HEK293 (cell line): ENCODE measurements around the gene RBBP8.

Experiments
- OVOL3 ChIP-seq: fragments of 450-650 bp; formaldehyde crosslinking; IDR thresholded peaks from 2 replicates; pipeline ENCODE4 v1.5.1; 2016; ENCODE audit warnings: missing biosample characterization, missing genetic modification characterization
- ZBTB7A ChIP-seq: fragments of 450-650 bp; formaldehyde crosslinking; IDR thresholded peaks from 2 replicates; pipeline ENCODE4 v1.5.1; 2016; ENCODE audit warnings: low read depth, missing biosample characterization, missing genetic modification characterization
- ZNF114 ChIP-seq: fragments of 450-650 bp; formaldehyde crosslinking; IDR thresholded peaks from 2 replicates; pipeline ENCODE4 v1.5.0; 2017; ENCODE audit warnings: missing biosample characterization, missing genetic modification characterization
- ZNF549 ChIP-seq: fragments of 450-650 bp; IDR thresholded peaks from 2 replicates; pipeline ENCODE4 v1.5.1; 2018; ENCODE audit warnings: missing biosample characterization, missing genetic modification characterization, mild to moderate bottlenecking, inconsistent platforms, moderate library complexity
- ZNF624 ChIP-seq: fragments of 450-650 bp; formaldehyde crosslinking; IDR thresholded peaks from 2 replicates; pipeline ENCODE4 v1.5.1; 2017; ENCODE audit warnings: missing biosample characterization, missing genetic modification characterization
- ZSCAN30 ChIP-seq: fragments of 450-650 bp; IDR thresholded peaks from 2 replicates; pipeline ENCODE4 v1.5.1; 2018; ENCODE audit warnings: missing biosample characterization, mild to moderate bottlenecking, missing genetic modification characterization, moderate library complexity
- TF ChIP-seq, protein P1 (sequence below): fragments of 450-650 bp; formaldehyde crosslinking; IDR thresholded peaks from 2 replicates; pipeline ENCODE4 v1.5.1; 2016; ENCODE audit warnings: missing biosample characterization, missing genetic modification characterization
- TF ChIP-seq, protein P2 (sequence below): fragments of 450-650 bp; formaldehyde crosslinking; IDR thresholded peaks from 2 replicates; pipeline ENCODE4 v1.5.1; 2016; ENCODE audit warnings: missing biosample characterization, missing genetic modification characterization
- TF ChIP-seq, protein P3 (sequence below): fragments of 450-650 bp; formaldehyde crosslinking; IDR thresholded peaks from 2 replicates; pipeline ENCODE4 v1.5.1; 2016; ENCODE audit warnings: missing biosample characterization, missing genetic modification characterization

DNA sequence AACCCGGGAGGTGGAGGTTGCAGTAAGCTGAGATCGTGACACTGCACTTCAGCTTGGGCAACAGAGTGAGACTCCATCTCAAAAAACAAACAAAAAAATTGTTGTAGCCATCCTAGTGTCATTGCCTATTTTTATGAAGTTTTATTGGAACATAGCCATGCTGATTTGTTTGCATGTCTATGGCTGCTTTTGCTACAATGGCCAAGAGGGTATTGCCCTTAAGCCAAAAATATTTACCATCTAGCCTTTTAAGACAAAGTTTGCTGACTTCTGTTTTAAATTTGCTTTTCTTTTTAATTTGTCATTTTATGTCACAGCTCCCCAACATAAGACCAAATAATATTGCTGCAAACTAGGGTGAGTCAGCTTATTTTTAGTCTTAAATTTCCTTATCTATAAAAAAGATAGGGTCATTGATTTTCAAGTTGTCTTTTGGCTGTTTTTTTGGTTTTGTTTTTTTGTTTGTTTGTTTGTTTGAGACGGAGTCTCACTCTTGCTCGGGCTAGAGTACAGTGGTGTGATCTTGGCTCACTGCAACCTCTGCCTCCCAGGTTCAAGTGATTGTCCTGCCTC is 132.2 kb downstream of the RBBP8 start:
- TF ChIP-seq ZSCAN30, result no peak
- TF ChIP-seq ZNF549 (tag by site-specific recombination), result no peak
- no peak for TF ChIP-seq OVOL3 (tag by site-specific recombination)
- no peak for TF ChIP-seq ZBTB7A (tag by site-specific recombination)
- TF ChIP-seq, protein P1, sequence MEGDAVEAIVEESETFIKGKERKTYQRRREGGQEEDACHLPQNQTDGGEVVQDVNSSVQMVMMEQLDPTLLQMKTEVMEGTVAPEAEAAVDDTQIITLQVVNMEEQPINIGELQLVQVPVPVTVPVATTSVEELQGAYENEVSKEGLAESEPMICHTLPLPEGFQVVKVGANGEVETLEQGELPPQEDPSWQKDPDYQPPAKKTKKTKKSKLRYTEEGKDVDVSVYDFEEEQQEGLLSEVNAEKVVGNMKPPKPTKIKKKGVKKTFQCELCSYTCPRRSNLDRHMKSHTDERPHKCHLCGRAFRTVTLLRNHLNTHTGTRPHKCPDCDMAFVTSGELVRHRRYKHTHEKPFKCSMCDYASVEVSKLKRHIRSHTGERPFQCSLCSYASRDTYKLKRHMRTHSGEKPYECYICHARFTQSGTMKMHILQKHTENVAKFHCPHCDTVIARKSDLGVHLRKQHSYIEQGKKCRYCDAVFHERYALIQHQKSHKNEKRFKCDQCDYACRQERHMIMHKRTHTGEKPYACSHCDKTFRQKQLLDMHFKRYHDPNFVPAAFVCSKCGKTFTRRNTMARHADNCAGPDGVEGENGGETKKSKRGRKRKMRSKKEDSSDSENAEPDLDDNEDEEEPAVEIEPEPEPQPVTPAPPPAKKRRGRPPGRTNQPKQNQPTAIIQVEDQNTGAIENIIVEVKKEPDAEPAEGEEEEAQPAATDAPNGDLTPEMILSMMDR (tag by site-specific recombination), result no peak
- TF ChIP-seq ZNF114, result no peak
- TF ChIP-seq, protein P2, sequence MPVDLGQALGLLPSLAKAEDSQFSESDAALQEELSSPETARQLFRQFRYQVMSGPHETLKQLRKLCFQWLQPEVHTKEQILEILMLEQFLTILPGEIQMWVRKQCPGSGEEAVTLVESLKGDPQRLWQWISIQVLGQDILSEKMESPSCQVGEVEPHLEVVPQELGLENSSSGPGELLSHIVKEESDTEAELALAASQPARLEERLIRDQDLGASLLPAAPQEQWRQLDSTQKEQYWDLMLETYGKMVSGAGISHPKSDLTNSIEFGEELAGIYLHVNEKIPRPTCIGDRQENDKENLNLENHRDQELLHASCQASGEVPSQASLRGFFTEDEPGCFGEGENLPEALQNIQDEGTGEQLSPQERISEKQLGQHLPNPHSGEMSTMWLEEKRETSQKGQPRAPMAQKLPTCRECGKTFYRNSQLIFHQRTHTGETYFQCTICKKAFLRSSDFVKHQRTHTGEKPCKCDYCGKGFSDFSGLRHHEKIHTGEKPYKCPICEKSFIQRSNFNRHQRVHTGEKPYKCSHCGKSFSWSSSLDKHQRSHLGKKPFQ (tag by site-specific recombination), result no peak
- TF ChIP-seq ZNF624 (tag by site-specific recombination), result no peak
- TF ChIP-seq, protein P3, sequence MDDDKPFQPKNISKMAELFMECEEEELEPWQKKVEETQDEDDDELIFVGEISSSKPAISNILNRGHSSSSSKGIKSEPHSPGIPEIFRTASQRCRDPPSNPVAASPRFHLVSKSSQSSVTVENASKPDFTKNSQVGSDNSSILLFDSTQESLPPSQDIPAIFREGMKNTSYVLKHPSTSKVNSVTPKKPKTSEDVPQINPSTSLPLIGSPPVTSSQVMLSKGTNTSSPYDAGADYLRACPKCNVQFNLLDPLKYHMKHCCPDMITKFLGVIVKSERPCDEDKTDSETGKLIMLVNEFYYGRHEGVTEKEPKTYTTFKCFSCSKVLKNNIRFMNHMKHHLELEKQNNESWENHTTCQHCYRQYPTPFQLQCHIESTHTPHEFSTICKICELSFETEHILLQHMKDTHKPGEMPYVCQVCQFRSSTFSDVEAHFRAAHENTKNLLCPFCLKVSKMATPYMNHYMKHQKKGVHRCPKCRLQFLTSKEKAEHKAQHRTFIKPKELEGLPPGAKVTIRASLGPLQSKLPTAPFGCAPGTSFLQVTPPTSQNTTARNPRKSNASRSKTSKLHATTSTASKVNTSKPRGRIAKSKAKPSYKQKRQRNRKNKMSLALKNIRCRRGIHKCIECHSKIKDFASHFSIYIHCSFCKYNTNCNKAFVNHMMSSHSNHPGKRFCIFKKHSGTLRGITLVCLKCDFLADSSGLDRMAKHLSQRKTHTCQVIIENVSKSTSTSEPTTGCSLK, result no peak
